ENCODE measurements around the gene GCA.

Gene GCA

DNA sequence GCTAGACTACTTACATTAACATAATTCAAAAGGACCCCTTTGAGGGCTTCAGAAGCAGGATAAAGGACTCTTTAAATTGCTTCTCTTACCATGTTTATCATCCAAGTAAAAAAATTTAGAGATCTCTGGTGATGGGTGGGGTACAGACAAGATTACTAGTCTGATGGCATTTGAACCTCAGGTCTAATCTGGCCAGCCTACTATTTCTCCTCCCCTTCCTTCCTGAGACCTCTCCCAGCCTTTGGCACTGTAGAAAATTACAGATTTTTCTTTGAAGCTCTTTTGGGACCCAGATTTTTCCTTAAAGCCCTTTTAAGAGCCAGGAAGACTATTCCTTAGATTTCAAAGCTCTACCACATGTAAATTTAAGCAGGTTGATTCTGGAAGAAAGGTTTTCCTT is 28.9 kb downstream of the GCA start:
- Histone ChIP-seq H3K27me3 (replicated peaks) (no peaks in the 10 kb centered on the region), H3K36me3 (replicated peaks) (no peaks in the 10 kb centered on the region), H3K27ac (no peak overlapping the region), H3K4me3 (ENCODE audit: low read depth, low read length) (no peak overlapping the region)
- TF ChIP-seq, protein P1, sequence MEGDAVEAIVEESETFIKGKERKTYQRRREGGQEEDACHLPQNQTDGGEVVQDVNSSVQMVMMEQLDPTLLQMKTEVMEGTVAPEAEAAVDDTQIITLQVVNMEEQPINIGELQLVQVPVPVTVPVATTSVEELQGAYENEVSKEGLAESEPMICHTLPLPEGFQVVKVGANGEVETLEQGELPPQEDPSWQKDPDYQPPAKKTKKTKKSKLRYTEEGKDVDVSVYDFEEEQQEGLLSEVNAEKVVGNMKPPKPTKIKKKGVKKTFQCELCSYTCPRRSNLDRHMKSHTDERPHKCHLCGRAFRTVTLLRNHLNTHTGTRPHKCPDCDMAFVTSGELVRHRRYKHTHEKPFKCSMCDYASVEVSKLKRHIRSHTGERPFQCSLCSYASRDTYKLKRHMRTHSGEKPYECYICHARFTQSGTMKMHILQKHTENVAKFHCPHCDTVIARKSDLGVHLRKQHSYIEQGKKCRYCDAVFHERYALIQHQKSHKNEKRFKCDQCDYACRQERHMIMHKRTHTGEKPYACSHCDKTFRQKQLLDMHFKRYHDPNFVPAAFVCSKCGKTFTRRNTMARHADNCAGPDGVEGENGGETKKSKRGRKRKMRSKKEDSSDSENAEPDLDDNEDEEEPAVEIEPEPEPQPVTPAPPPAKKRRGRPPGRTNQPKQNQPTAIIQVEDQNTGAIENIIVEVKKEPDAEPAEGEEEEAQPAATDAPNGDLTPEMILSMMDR (IDR thresholded peaks at IDR 0.05; ENCODE audit: low read depth, low read length, missing control alignments): no peak
- DNase-seq: no peak
- in situ Hi-C loops (cut with HindIII; ENCODE audit: low pct_ligation_motif_present, low sequenced_read_pairs): no loop called here

DNA sequence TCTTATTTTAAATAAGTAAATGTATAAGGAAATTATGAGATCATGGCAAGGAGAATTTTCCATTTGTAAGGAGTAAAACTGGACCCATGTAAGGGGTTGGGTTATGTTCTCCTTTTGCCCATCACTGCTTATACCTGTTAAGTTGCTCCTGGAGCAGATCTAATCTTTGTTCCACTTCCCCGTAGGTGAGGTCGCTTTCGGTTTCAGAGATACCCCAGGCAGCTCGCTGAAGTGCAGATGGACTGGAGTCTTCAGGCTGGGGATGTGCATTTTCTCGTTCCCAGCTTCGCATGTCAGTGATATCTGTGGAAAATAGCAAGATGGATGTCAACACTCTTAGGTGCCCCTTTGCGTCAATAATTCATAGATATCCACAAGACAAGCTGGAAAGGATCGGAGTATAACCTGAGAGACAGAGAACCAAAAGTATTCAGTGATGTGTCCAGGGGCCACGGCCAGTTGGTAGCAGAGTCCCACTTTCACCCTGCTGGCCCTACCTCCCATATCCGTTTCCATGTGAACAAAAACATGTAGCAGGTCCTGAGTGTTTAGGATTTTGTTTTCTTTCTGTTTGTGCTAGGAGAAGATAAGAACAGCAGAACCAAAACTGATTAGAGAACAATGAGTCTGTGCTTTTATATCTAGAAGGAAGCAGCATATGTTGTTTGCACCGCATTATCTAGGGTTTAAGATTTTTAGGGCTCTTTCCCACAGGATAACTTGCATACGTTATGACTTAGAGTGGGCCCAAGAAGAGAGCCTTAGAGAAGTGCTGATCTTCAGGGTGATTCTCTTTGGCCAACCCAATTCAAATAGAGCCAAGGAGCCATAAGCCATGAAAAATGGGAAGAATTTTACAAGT is 36.0 kb downstream of the GCA start:
- H3K27me3 ChIP-seq (replicated peaks): no peaks in the 10 kb centered on the region
- no peak overlapping the region for H3K4me3 ChIP-seq (ENCODE audit: low read depth, low read length)
- no peak overlapping the region for H3K27ac ChIP-seq
- in situ Hi-C loops (cut with HindIII; ENCODE audit: low pct_ligation_motif_present, low sequenced_read_pairs): no loop called here
- TF ChIP-seq, protein P1 (IDR thresholded peaks at IDR 0.05; ENCODE audit: low read depth, low read length, missing control alignments): no peak
- no peak for DNase-seq
- H3K36me3 ChIP-seq (replicated peaks): no peaks in the 10 kb centered on the region

DNA sequence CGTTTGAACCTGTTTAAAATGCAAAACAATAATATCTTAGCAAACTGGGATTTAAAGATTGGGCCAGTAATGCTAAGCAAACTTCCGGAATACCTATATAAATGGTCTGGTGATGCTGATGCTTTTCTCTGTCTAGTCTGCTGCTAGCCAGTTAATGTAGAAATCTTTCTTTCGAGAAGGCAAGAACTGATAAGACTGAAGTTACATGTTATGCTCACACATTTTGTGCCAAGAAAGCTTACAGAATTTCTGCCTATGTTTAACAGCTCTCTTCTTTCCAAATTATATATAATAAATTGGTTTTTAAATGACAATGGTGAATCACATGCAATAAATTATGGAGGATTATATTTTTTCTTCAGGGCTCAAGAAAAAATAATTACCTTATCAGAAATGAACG is 37.9 kb downstream of the GCA start:
- no peaks in the 10 kb centered on the region for H3K36me3 ChIP-seq (replicated peaks)
- TF ChIP-seq, protein P1 (IDR thresholded peaks at IDR 0.05; ENCODE audit: low read depth, low read length, missing control alignments): no peak

DNA sequence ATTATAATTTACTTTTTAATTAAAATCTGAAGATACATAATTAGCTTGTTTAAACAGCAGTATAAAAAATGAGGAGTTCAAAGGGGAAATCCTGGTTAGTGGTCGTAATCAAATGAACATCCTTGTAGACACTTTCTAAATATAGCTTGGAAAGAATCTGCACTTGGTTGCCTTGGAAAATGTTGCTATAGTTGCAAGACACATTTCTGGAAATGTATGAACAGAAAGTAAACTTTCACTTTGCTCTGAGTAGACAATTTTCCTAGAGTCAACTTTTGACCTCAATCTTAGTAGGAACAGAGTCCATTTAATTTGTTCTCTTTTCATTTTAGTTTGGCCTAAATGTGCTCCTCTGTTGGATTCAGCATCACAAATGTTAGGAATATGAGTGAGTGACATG is 38.3 kb downstream of the GCA start:
- Histone ChIP-seq H3K4me3 (ENCODE audit: low read depth, low read length) (no peak overlapping the region), H3K27ac (no peak overlapping the region), H3K36me3 (replicated peaks) (no peaks in the 10 kb centered on the region), H3K27me3 (replicated peaks) (no peaks in the 10 kb centered on the region)
- TF ChIP-seq, protein P1 (IDR thresholded peaks at IDR 0.05; ENCODE audit: low read depth, low read length, missing control alignments): no peak
- in situ Hi-C loops (cut with HindIII; ENCODE audit: low pct_ligation_motif_present, low sequenced_read_pairs): no loop called here
- peak; percentile 37 for DNase-seq

More for the DNA sequence above, 37.9 kb downstream of the GCA start:
- Histone ChIP-seq H3K27ac (no peak overlapping the region), H3K27me3 (replicated peaks) (no peaks in the 10 kb centered on the region), H3K4me3 (ENCODE audit: low read depth, low read length) (no peak overlapping the region)
- no peak for DNase-seq
- in situ Hi-C loops (cut with HindIII; ENCODE audit: low pct_ligation_motif_present, low sequenced_read_pairs): no loop called here

DNA sequence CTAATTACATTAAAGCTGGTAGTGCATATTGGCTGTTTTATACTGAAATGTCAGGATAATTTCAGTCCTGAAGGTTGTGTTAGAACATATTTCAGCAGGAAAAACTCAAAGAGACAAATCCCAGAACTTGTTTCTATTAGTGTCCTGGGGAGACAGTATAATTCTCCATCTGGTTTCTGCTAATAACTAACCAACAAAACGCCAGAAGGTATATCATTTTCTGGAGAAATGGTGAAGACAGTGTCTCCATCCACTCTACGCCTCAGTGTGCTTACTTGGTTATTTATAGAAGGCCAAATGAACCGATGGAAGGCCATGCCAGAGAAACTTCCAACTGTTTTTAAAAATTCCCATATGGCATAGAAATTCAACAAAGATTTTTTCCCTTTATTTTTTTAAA is 41.6 kb downstream of the GCA start:
- H3K27ac ChIP-seq: no peak overlapping the region
- TF ChIP-seq, protein P1 (IDR thresholded peaks at IDR 0.05; ENCODE audit: low read depth, low read length, missing control alignments): no peak
- no peaks in the 10 kb centered on the region for H3K36me3 ChIP-seq (replicated peaks)
- H3K27me3 ChIP-seq (replicated peaks): no peaks in the 10 kb centered on the region
- H3K4me3 ChIP-seq (ENCODE audit: low read depth, low read length): no peak overlapping the region
- DNase-seq: no peak
- in situ Hi-C loops (cut with HindIII; ENCODE audit: low pct_ligation_motif_present, low sequenced_read_pairs): no loop called here

DNA sequence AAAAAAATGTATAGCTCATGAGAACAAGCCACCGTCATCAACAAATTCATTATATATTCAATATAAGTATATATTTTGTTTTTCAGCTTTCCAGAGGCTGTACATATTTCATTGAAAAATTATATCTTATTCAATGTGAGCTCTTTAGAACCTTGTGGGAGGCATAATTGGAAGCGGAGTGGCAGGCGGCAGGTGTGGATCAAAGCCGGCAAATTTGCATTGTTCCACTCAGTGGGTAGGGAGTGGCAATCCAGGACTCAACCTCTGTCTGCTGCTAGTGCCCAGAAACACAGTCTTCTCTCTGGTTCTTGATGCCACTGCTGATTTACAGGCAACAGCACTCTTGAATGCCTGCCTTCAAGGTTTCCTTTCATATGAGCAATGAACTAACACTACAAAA is 46.9 kb downstream of the GCA start:
- TF ChIP-seq, protein P1 (IDR thresholded peaks at IDR 0.05; ENCODE audit: low read depth, low read length, missing control alignments): no peak
- Histone ChIP-seq H3K27ac (no peak overlapping the region), H3K27me3 (replicated peaks) (no peaks in the 10 kb centered on the region), H3K4me3 (ENCODE audit: low read depth, low read length) (no peak overlapping the region), H3K36me3 (replicated peaks) (no peaks in the 10 kb centered on the region)
- in situ Hi-C loops (cut with HindIII; ENCODE audit: low pct_ligation_motif_present, low sequenced_read_pairs): no loop called here
- no peak for DNase-seq

All from brain microvascular endothelial cell (primary cell).